Endothelial cell of umbilical vein (primary cell): Measurements from ENCODE around the gene BTBD2. TPM values are rescaled to one million over a fixed set of nuclear protein-coding genes. Genes with fewer than 3 reads are reported as not detected.

Experiments
- BruUV-seq: library from RNA; stranded (reverse); fragments of 400-500 nt; replicated peaks from 2 replicates; lab custom pipeline; 2021; lab: Mats Ljungman, UMichigan
- CTCF ChIA-PET: fragments of 300-600, 350-600 bp; sonication (Branson Sonifier 250); formaldehyde crosslinking; loops from one replicate; lab custom pipeline; 2021; ENCODE audit warnings: antibody characterized with exemption, inconsistent platforms; lab: Charles Lee
- POLR2A ChIA-PET: fragments of 300-600, 350-600 bp; sonication (Branson Sonifier 250); formaldehyde crosslinking; loops from one replicate; lab custom pipeline; 2021; ENCODE audit warnings: antibody characterized with exemption, inconsistent platforms; lab: Charles Lee
- DNase-seq: peaks from one replicate; pipeline ENCODE4 v3.0.0-alpha.2; 2011; ENCODE audit warnings: low read depth, low spot score
- FAIRE-seq: peaks from 2 replicates; lab custom pipeline; 2011; peaks lifted over from hg19 to GRCh38; lab: Jason Lieb, UNC
- H2AFZ ChIP-seq: 2 replicates; pipeline ENCODE4 v1.6.0; 2012; ENCODE audit warnings: low read depth, low read length, control low read depth, inconsistent platforms
- H3K27ac ChIP-seq: 2 replicates; pipeline ENCODE4 v1.5.1; 2011; ENCODE audit warnings: low read depth, mild to moderate bottlenecking, control low read depth, low read length, moderate library complexity; ENCODE audit not compliant: insufficient read depth
- H3K27me3 ChIP-seq, 2 experiments: 2 replicates each; pipeline versions ENCODE4 v1.6.0 to v1.6.1; 2011; ENCODE audit warnings: low read length in 2 of 2, mixed read lengths in 1 of 2; ENCODE audit not compliant: control insufficient read depth in 2 of 2, insufficient read depth in 2 of 2
- H3K36me3 ChIP-seq, 2 experiments: 2 replicates in 1 of 2; 3 replicates in 1 of 2; pipeline ENCODE4 v1.5.1; 2011; ENCODE audit warnings: low read length in 2 of 2, mild to moderate bottlenecking in 1 of 2, moderate library complexity in 1 of 2; ENCODE audit not compliant: control insufficient read depth in 2 of 2, insufficient read depth in 2 of 2; ENCODE audit errors: extremely low read depth in 1 of 2
- H3K4me1 ChIP-seq: 3 replicates; pipeline ENCODE4 v1.5.1; 2011; ENCODE audit warnings: mild to moderate bottlenecking, low read length; ENCODE audit not compliant: control insufficient read depth, insufficient read depth; ENCODE audit errors: extremely low read depth
- H3K4me2 ChIP-seq: 2 replicates; pipeline ENCODE4 v1.6.1; 2011; ENCODE audit warnings: low read length, control low read depth, mixed read lengths; ENCODE audit not compliant: insufficient read depth
- H3K4me3 ChIP-seq, 3 experiments: fragments of 200-600 bp in 1 of 3; sonication (generic), shearing (Covaris generic) in 1 of 3; replicated peaks in 1 of 3; 2 replicates each; pipeline ENCODE4 v1.5.1; 2011 to 2016; ENCODE audit warnings: control low read depth in 3 of 3, low read length in 3 of 3, mild to moderate bottlenecking in 2 of 3, inconsistent platforms in 1 of 3, low read depth in 1 of 3, moderate library complexity in 1 of 3; ENCODE audit not compliant: insufficient read depth in 1 of 3
- H3K79me2 ChIP-seq: 2 replicates; pipeline ENCODE4 v1.6.0; 2012; ENCODE audit warnings: low read length, inconsistent platforms; ENCODE audit not compliant: control insufficient read depth, insufficient read depth
- H3K9ac ChIP-seq: replicated peaks from 2 replicates; pipeline ENCODE3; 2011; ENCODE audit warnings: low read length, control low read depth; ENCODE audit not compliant: insufficient read depth; ENCODE audit errors: extremely low read depth
- H3K9me1 ChIP-seq: replicated peaks from 3 replicates; pipeline ENCODE4 v1.6.0; 2011; ENCODE audit warnings: mild to moderate bottlenecking, low read length; ENCODE audit not compliant: control insufficient read depth, insufficient read depth; ENCODE audit errors: extremely low read depth
- H3K9me3 ChIP-seq: replicated peaks from 2 replicates; pipeline ENCODE4 v1.5.1; 2012; ENCODE audit warnings: low read length, inconsistent platforms; ENCODE audit not compliant: control insufficient read depth, insufficient read depth
- H4K20me1 ChIP-seq: replicated peaks from 2 replicates; pipeline ENCODE3; 2011; ENCODE audit warnings: mild to moderate bottlenecking, low read length; ENCODE audit not compliant: control insufficient read depth, insufficient read depth; ENCODE audit errors: extremely low read depth
- EZH2 ChIP-seq: IDR thresholded peaks from 2 replicates; pipeline ENCODE4 v1.6.1; 2012; ENCODE audit warnings: borderline replicate concordance, low read depth, mild to moderate bottlenecking, moderate library complexity, low read length, inconsistent platforms; ENCODE audit not compliant: severe bottlenecking
- FOS ChIP-seq: IDR thresholded peaks from 2 replicates; pipeline ENCODE4 v1.6.1; 2011; ENCODE audit warnings: mild to moderate bottlenecking, low read length, moderate library complexity, borderline replicate concordance; ENCODE audit not compliant: insufficient read depth
- GATA2 ChIP-seq: IDR thresholded peaks from 2 replicates; pipeline ENCODE4 v1.7.0; 2011; ENCODE audit warnings: low read depth, mild to moderate bottlenecking, moderate library complexity, mixed read lengths, low read length; ENCODE audit not compliant: insufficient read length, insufficient read depth
- JUN ChIP-seq: IDR thresholded peaks from 2 replicates; pipeline ENCODE4 v1.6.1; 2011; ENCODE audit warnings: borderline replicate concordance, low read depth; ENCODE audit not compliant: insufficient read length, insufficient read depth
- MYC ChIP-seq: IDR thresholded peaks from one replicate; pipeline ENCODE4 v1.6.1; 2011; ENCODE audit warnings: mild to moderate bottlenecking, low read depth, low read length
- POLR2A ChIP-seq: IDR thresholded peaks from 2 replicates; pipeline ENCODE4 v1.6.1; 2012; ENCODE audit warnings: low read depth, mild to moderate bottlenecking, control low read depth, low read length
- POLR2AphosphoS5 ChIP-seq: IDR thresholded peaks from 2 replicates; pipeline ENCODE4 v1.6.1; 2012; ENCODE audit warnings: low read depth, mild to moderate bottlenecking, control low read depth, low read length, moderate library complexity; ENCODE audit not compliant: insufficient read depth
- dilution Hi-C: fragments of 300-500 bp; cut with MboI; formaldehyde crosslinking; loops from one replicate; pipeline ENCODE4 v1.15.0; 2019; ENCODE audit warnings: low sequenced_read_pairs; ENCODE audit not compliant: extremely low pct_ligation_motif_present
- intact Hi-C: fragments of 100-400 bp; cut with micrococcal nuclease; formaldehyde crosslinking; loops from one replicate; pipeline ENCODE4 v1.10.0; 2022
- polyA plus RNA-seq, 4 experiments: library from polyadenylated mRNA; depleted of rRNA in 3 of 4; stranded (reverse) in 3 of 4; unstranded in 1 of 4; fragments of >200 nt; gene quantifications; 2 replicates each; pipeline versions ENCODE4 v1.2.1 to v1.2.3, GENCODE V29; 2011 to 2012; ENCODE audit warnings: missing spikeins in 1 of 4
- total RNA-seq: library from RNA; stranded (reverse); gene quantifications from 2 replicates; pipeline ENCODE4 v1.2.3, GENCODE V29; 2021
- TF ChIP-seq, protein P1 (sequence below): IDR thresholded peaks from 2 replicates; pipeline ENCODE4 v1.6.1; 2011; ENCODE audit not compliant: insufficient read depth, insufficient read length
- TF ChIP-seq, protein P2 (sequence below), 2 donors: IDR thresholded peaks; 1 replicate in 1 of 2; 2 replicates in 1 of 2; pipeline ENCODE4 v1.5.1; 2011; ENCODE audit warnings: low read length in 2 of 2, mild to moderate bottlenecking in 2 of 2, moderate library complexity in 2 of 2, control low read depth in 1 of 2, inconsistent platforms in 1 of 2, low read depth in 1 of 2; ENCODE audit not compliant: insufficient read depth in 1 of 2; ENCODE audit errors: extremely low read depth in 1 of 2

The BTBD2 gene
- total and polyA plus RNA-seq, 2 donors (not counting 3 experiments of a cell fraction or from before 2014, with no cell fraction given): 59.2 to 78.2 TPM

DNA sequence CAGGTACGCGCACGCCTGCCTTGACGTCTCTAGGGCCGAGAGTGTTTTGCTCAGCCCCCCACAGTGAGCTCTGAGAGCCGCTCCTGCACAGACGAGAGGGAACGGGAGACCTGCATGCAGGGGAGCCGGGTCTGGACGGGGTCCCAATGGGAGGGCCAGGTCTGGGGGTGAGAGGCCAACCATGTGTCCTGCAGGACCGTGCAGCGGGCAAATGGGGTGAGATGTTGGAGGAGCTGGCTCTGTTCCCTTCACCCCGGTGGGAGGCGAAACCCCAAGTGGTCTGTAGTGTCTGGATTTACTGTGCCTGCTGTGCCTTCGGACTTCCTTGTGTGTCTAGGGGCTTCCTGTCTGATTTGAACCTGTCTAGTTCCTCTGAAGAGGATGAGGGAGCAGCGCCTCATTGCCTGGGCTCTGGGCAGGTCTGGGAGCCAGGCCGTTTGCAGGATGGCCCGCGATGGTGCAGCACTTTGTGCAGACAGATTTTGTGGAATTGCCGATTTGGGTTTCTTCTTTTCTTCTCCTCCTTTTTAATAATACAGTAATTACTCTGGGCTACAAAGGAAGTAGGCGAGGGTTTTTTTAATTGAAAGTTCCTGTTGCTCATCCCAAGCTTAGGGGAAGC is 72.5 kb downstream of the BTBD2 start:
- Histone ChIP-seq H4K20me1 (no peaks in the 10 kb centered on the region), H3K9ac (peak overlapping the region; percentile 71), H3K9me3 (no peaks in the 10 kb centered on the region), H3K36me3 (no peaks in the 10 kb centered on the region), H2AFZ (no peak overlapping the region), H3K4me2 (peak overlapping the region; percentile 57), H3K27ac (peak overlapping the region; percentile 23), H3K4me1 (peaks cover 19% of the 10 kb centered on the region), H3K27me3 (no peaks in the 10 kb centered on the region), H3K9me1 (no peaks in the 10 kb centered on the region), H3K4me3 (peak overlapping the region; percentile 35 to 95 (median 49)), H3K79me2 (peaks cover 61% of the 10 kb centered on the region)
- ChIA-PET CTCF (interaction anchor here (0.6 to 1.6 kb wide), 4 partner anchors 13 to 78 kb away, joined by 3 to 6 read pairs (median 4); no protein-coding TSS in a partner anchor), POLR2A (no interaction called here)
- BruUV-seq: no TSS peak
- FAIRE-seq (peak; percentile 15), DNase-seq (peak; percentile 11)
- TF ChIP-seq, protein P1, sequence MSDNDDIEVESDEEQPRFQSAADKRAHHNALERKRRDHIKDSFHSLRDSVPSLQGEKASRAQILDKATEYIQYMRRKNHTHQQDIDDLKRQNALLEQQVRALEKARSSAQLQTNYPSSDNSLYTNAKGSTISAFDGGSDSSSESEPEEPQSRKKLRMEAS: no peak
- no peak for TF ChIP-seq FOS
- no peak for TF ChIP-seq JUN
- TF ChIP-seq MYC: no peak
- TF ChIP-seq, protein P2, sequence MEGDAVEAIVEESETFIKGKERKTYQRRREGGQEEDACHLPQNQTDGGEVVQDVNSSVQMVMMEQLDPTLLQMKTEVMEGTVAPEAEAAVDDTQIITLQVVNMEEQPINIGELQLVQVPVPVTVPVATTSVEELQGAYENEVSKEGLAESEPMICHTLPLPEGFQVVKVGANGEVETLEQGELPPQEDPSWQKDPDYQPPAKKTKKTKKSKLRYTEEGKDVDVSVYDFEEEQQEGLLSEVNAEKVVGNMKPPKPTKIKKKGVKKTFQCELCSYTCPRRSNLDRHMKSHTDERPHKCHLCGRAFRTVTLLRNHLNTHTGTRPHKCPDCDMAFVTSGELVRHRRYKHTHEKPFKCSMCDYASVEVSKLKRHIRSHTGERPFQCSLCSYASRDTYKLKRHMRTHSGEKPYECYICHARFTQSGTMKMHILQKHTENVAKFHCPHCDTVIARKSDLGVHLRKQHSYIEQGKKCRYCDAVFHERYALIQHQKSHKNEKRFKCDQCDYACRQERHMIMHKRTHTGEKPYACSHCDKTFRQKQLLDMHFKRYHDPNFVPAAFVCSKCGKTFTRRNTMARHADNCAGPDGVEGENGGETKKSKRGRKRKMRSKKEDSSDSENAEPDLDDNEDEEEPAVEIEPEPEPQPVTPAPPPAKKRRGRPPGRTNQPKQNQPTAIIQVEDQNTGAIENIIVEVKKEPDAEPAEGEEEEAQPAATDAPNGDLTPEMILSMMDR (IDR thresholded peaks at IDR 0.05; ENCODE audit: extremely low read depth in 1 of 2, insufficient read depth in 1 of 2, low read depth in 1 of 2, low read length in 2 of 2): no peak
- no peak for TF ChIP-seq POLR2AphosphoS5
- TF ChIP-seq POLR2A: no peak
- no peak for TF ChIP-seq EZH2
- no peak for TF ChIP-seq GATA2
- intact Hi-C loops (no loop called here), dilution Hi-C loops (no loop called here)
